Esophagus muscularis mucosa (tissue), 4 donors: Measurements from ENCODE around the gene STARD9. TPM values are rescaled to one million over a fixed set of nuclear protein-coding genes. Genes with fewer than 3 reads are reported as not detected.
A peak's percentile ranks its signal among the peaks of the same experiment; 100 is the strongest.

Experiments used
- DNase-seq: peaks from one replicate; pipeline ENCODE4 v3.0.0-alpha.2; 2017; ENCODE audit errors: extremely low spot score
- H3K27ac ChIP-seq, 4 donors: fragments of 200-600 bp; sonication (generic); replicated peaks in 1 of 4; 1 replicate in 3 of 4; 2 replicates in 1 of 4; pipeline ENCODE4 v1.5.1; 2016 to 2019; ENCODE audit warnings: mild to moderate bottlenecking in 1 of 4
- H3K27me3 ChIP-seq, 4 donors: fragments of 200-600 bp; sonication (generic); one replicate each; pipeline versions ENCODE4 v1.5.1 to v1.6.0; 2016 to 2019
- H3K36me3 ChIP-seq, 4 donors: fragments of 200-600 bp; sonication (generic); one replicate each; pipeline ENCODE4 v1.5.1; 2016 to 2019
- H3K4me1 ChIP-seq, 4 donors: fragments of 200-600 bp; sonication (generic); one replicate each; pipeline ENCODE4 v1.5.1; 2016 to 2019
- H3K4me3 ChIP-seq, 4 donors: fragments of 200-600 bp; sonication (generic); 1 replicate in 2 of 4; 2 replicates in 2 of 4; pipeline ENCODE4 v1.5.1; 2016 to 2019; ENCODE audit warnings: mild to moderate bottlenecking in 4 of 4, moderate library complexity in 1 of 4
- H3K9me3 ChIP-seq, 4 donors: fragments of 200-600 bp; sonication (generic); 1 replicate in 3 of 4; 2 replicates in 1 of 4; pipeline ENCODE4 v1.5.1; 2016 to 2019
- EP300 ChIP-seq: sonication (generic); formaldehyde crosslinking; IDR thresholded peaks from one replicate; pipeline ENCODE4 v1.6.1; 2017; ENCODE audit warnings: antibody characterized with exemption
- POLR2A ChIP-seq: fragments of 450-650 bp; IDR thresholded peaks from one replicate; pipeline ENCODE4 v1.6.1; 2017; ENCODE audit warnings: antibody characterized with exemption, moderate library complexity, mild to moderate bottlenecking, low read depth
- POLR2AphosphoS5 ChIP-seq, 2 donors: sonication (generic); formaldehyde crosslinking; IDR thresholded peaks; one replicate each; pipeline ENCODE4 v1.6.1; 2017; ENCODE audit warnings: antibody characterized with exemption in 2 of 2
- WGBS: methylation state at CpG from one replicate; pipeline ENCODE4 v1.1.5; 2018; 5-methylcytosine and 5-hydroxymethylcytosine counted together
- intact Hi-C: fragments of 100-400 bp; cut with DNase I; formaldehyde crosslinking; loops from one replicate; pipeline ENCODE4 v1.15.1; 2023
- total RNA-seq, 4 donors: library from RNA; depleted of rRNA; stranded (reverse); fragments of >200 nt; gene quantifications; one replicate each; pipeline versions ENCODE4 v1.1.0 to v1.2.1, GENCODE V29; 2016
- TF ChIP-seq, protein P1 (sequence below), 3 experiments: fragments of 200-600 bp in 2 of 3; fragments of 450-650 bp in 1 of 3; sonication (generic) in 2 of 3; IDR thresholded peaks; one replicate each; pipeline ENCODE4 v1.5.1; 2017 to 2019; ENCODE audit warnings: antibody characterized with exemption in 3 of 3, mild to moderate bottlenecking in 2 of 3, moderate library complexity in 1 of 3

STARD9 gene
- total RNA-seq, 4 donors from 2014 or later, result 14.2 to 46.9 (median 33.3) TPM

DNA sequence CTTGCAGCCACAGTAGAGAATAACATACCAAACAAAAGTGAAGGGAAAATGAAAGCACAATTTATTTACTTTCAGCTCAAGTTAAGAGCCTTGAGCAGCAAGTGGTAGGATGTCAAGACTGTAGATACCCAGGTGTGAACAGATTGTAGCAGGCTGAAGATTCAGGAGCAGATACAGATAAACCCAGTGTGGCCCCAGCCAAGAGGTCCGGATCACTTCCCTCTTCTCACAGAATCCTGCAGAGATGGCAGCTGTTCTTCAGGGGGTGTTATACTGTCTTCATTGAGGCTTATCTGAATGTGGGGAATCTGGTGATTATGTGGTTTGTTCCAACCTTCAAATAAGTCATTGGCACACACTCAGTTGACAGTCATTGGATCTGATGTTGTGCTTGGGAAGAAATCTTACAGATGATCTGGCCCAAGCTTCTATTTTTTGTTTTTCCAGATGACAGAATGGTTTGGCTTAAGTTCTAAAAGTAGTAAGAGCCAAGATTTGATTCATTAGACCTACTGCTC lies 2.2 kb downstream of the STARD9 start:
- H3K4me1 ChIP-seq, result peaks cover 34 to 69% (median 67%) of the 10 kb centered on the region in 4 donors
- H3K27me3 ChIP-seq, result no peaks in the 10 kb centered on the region
- intact Hi-C loops, result no loop called here
- TF ChIP-seq EP300, result no peak
- no peak for TF ChIP-seq POLR2A
- TF ChIP-seq POLR2AphosphoS5 (IDR thresholded peaks at IDR 0.05), result no peak
- TF ChIP-seq, protein P1, sequence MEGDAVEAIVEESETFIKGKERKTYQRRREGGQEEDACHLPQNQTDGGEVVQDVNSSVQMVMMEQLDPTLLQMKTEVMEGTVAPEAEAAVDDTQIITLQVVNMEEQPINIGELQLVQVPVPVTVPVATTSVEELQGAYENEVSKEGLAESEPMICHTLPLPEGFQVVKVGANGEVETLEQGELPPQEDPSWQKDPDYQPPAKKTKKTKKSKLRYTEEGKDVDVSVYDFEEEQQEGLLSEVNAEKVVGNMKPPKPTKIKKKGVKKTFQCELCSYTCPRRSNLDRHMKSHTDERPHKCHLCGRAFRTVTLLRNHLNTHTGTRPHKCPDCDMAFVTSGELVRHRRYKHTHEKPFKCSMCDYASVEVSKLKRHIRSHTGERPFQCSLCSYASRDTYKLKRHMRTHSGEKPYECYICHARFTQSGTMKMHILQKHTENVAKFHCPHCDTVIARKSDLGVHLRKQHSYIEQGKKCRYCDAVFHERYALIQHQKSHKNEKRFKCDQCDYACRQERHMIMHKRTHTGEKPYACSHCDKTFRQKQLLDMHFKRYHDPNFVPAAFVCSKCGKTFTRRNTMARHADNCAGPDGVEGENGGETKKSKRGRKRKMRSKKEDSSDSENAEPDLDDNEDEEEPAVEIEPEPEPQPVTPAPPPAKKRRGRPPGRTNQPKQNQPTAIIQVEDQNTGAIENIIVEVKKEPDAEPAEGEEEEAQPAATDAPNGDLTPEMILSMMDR (IDR thresholded peaks at IDR 0.05), result no peak
- H3K9me3 ChIP-seq, result no peaks in the 10 kb centered on the region
- no peak for DNase-seq
- no peaks in the 10 kb centered on the region for H3K36me3 ChIP-seq
- peak overlapping the region; percentile 33 to 86 (median 84) for H3K4me3 ChIP-seq
- H3K27ac ChIP-seq, result peak overlapping the region; percentile 53 to 96 (median 80)
- 40% methylated on average over 1 of the region's 1 CpG for WGBS

DNA sequence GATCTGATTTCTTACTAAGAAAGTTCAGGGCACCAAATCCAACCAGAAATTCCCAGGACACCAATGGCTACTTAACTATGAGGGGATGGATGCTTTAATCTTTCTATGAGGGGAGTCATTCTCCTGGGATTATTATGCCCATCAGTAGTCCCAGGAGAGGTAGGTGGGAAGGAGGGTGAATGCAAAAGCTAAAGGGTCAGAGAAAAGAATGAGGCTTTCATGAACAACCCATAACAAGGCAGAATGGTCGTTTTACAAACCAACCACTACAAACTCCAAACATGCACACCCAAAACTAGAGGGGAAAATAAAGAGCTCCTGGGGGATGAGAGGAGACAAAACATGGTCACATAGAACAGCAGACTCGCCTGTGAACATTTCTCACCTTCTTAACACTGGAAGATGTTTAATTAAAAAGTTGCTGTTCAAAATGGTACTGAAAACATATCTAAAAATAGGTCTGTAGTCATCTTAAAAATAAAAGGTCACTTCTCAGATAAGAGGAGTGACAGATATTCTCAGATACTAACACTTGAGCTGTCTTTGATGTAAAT lies 3.7 kb downstream of the STARD9 start:
- peaks cover 49 to 84% (median 81%) of the 10 kb centered on the region in 4 donors for H3K4me1 ChIP-seq
- no peaks in the 10 kb centered on the region for H3K27me3 ChIP-seq
- no peaks in the 10 kb centered on the region for H3K9me3 ChIP-seq
- H3K27ac ChIP-seq, result no peak overlapping the region
- 85% methylated on average over 2 of the region's 2 CpGs for WGBS
- intact Hi-C loops, result no loop called here
- no peak for DNase-seq
- no peak overlapping the region for H3K4me3 ChIP-seq
- TF ChIP-seq POLR2AphosphoS5 (IDR thresholded peaks at IDR 0.05) (no peak), EP300 (no peak), POLR2A (no peak)
- TF ChIP-seq, protein P1 (IDR thresholded peaks at IDR 0.05), result no peak
- no peaks in the 10 kb centered on the region for H3K36me3 ChIP-seq

DNA sequence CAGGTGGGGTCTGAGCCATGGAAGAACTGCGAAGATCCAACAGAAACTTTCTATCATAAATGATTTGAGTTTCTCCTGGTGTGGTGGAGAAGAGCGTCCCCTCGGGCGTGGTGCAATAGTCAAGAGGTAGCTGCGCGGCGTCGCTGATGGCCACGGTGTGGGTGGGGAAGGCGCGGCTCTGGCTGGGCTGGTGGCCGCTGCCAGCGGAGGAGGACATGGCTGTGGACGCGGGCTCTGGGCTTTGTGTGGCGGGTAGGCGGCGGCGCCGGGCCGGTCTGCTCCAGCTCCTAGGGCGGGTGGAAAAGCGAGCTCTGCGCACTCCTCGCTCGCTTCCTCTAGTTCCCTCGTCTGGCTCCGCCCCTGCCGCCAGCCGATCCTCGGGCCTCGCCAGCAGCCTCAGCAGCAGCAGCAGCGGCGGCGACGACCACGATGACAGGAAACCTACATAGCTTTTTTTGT lies 5.9 kb downstream of the STARD9 start:
- Histone ChIP-seq H3K4me1 (peaks cover 55 to 93% (median 90%) of the 10 kb centered on the region in 4 donors), H3K9me3 (no peaks in the 10 kb centered on the region), H3K4me3 (peak overlapping the region; percentile 49 to 60 (median 52)), H3K36me3 (peaks cover 0 to 7% (median 3%) of the 10 kb centered on the region in 4 donors), H3K27me3 (no peaks in the 10 kb centered on the region), H3K27ac (peak overlapping the region; percentile 75 to 83 (median 81))
- peak; percentile 95 for DNase-seq
- 1% methylated on average over 18 of the region's 37 CpGs for WGBS
- TF ChIP-seq EP300, result no peak
- TF ChIP-seq POLR2A, result no peak
- TF ChIP-seq POLR2AphosphoS5 (IDR thresholded peaks at IDR 0.05), result peak; percentile 73 to 75
- TF ChIP-seq, protein P1 (IDR thresholded peaks at IDR 0.05), result no peak
- intact Hi-C loops, result no loop called here

DNA sequence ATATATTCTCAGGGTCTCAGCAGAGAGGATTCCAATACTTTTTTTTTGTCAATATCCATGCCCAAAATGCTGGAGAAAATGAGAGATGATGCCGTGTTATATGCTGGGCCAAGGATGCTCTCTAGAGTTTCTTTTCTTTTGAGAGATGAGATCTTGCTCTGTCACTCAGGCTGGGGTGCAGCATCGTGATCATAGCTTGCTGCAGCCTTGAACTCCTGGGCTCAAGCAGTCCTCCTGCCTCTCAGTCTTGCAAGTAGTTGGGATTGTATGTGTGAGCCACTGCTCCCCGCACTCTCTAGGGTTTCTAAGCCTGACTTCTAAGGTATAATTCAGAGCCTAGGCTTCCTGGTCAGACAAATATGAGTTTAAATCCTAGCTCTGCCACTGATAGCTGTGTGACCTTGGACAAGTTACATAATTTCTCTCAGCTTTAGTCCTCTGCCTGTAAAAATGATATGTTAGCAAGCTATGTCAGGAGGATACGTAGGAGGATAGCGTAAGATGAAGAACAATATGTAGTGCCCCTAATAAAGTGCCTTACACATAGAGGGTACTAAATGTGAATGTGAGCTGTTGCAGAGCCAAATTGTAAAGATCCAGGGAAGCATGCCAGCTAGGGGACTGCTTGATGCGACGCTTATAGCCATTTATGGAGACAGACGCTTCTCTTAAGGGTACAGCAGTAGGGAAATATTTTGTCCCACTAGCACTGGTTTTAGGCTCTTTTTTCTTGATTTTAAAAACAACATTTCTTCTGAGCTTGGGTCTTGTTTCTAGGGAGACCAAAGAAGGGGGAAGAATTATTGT lies 7.4 kb downstream of the STARD9 start:
- WGBS, result 44% methylated on average over 8 of the region's 8 CpGs
- Histone ChIP-seq H3K36me3 (peaks cover 0 to 14% (median 9%) of the 10 kb centered on the region in 4 donors), H3K27me3 (no peaks in the 10 kb centered on the region), H3K9me3 (no peaks in the 10 kb centered on the region), H3K27ac (peak overlapping the region; percentile 75 to 83 (median 81)), H3K4me1 (peaks cover 53 to 89% (median 85%) of the 10 kb centered on the region in 4 donors), H3K4me3 (peak overlapping the region; percentile 31 to 53 (median 44))
- peak; percentile 12 for DNase-seq
- TF ChIP-seq POLR2AphosphoS5 (IDR thresholded peaks at IDR 0.05) (no peak), POLR2A (no peak), EP300 (no peak)
- TF ChIP-seq, protein P1 (IDR thresholded peaks at IDR 0.05), result no peak
- intact Hi-C loops, result no loop called here
